Measurements from ENCODE around the gene BACH2. TPM values are rescaled to one million over a fixed set of nuclear protein-coding genes. Genes with fewer than 3 reads are reported as not detected.

BACH2 gene
- total RNA-seq, 1 donor, result 3.6 TPM

DNA sequence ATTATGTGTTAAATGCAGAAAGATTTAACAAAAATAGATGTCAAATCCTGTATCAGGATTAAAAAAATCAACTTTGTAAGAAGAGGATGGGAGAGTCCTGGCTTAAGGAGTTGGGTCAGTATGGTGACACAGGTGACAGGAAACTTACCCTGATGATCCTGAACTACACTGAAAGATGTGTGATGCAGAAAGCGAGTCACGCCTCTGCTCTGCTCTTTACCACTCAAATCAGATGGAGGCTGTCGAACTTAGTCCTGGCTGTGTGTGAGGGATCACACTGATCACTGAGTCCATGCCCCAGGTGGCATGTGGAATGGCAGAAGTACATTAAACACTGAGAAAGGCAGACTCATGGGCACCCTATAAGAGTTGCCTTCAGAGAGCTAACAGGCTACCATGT is 309.5 kb downstream of the BACH2 start:
- Histone ChIP-seq H3K4me3 (ENCODE audit: insufficient read depth, low read length) (peak overlapping the region; percentile 29), H3K4me2 (ENCODE audit: insufficient read depth, low read length) (peak overlapping the region; percentile 83), H3K27me3 (ENCODE audit: insufficient read depth, low read length) (no peaks in the 10 kb centered on the region), H3K36me3 (ENCODE audit: insufficient read depth, low read length) (no peaks in the 10 kb centered on the region), H2AFZ (ENCODE audit: low read length) (no peak overlapping the region), H3K4me1 (ENCODE audit: insufficient read depth, low read length) (peaks cover 52% of the 10 kb centered on the region), H3K79me2 (ENCODE audit: insufficient read depth, low read length) (no peaks in the 10 kb centered on the region), H3K27ac (ENCODE audit: low read depth, low read length) (peak overlapping the region; percentile 99), H3K9me3 (ENCODE audit: low read depth, low read length) (no peaks in the 10 kb centered on the region), H4K20me1 (ENCODE audit: insufficient read depth, low read length) (no peaks in the 10 kb centered on the region)
- TF ChIP-seq, protein P1, sequence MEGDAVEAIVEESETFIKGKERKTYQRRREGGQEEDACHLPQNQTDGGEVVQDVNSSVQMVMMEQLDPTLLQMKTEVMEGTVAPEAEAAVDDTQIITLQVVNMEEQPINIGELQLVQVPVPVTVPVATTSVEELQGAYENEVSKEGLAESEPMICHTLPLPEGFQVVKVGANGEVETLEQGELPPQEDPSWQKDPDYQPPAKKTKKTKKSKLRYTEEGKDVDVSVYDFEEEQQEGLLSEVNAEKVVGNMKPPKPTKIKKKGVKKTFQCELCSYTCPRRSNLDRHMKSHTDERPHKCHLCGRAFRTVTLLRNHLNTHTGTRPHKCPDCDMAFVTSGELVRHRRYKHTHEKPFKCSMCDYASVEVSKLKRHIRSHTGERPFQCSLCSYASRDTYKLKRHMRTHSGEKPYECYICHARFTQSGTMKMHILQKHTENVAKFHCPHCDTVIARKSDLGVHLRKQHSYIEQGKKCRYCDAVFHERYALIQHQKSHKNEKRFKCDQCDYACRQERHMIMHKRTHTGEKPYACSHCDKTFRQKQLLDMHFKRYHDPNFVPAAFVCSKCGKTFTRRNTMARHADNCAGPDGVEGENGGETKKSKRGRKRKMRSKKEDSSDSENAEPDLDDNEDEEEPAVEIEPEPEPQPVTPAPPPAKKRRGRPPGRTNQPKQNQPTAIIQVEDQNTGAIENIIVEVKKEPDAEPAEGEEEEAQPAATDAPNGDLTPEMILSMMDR (IDR thresholded peaks at IDR 0.05; ENCODE audit: extremely low read depth, low read depth, low read length), result no peak
- DNase-seq (ENCODE audit: insufficient read length, low spot score, missing footprints), result no peak

DNA sequence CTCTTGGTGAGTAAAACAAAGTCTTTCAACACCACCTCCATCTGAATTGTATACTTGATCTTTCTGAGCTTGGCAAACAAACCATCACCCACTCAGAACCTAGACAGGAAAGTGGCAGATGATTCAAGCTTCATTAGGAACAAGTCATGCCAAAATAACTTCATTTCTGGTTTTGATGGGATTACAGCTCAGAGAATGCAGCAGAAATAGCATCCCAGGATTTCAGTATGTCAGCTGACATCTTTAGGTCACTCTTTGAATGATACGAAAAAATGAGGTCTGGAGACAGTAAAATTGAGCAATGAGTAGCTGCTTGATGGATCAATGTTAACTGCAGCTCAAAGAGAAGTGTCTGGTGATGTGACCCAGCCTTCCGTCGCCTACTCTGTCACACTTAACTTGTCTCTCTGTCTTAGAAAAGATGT is 310.0 kb downstream of the BACH2 start:
- Histone ChIP-seq H3K4me3 (ENCODE audit: insufficient read depth, low read length) (peak overlapping the region; percentile 29), H2AFZ (ENCODE audit: low read length) (no peak overlapping the region)

DNA sequence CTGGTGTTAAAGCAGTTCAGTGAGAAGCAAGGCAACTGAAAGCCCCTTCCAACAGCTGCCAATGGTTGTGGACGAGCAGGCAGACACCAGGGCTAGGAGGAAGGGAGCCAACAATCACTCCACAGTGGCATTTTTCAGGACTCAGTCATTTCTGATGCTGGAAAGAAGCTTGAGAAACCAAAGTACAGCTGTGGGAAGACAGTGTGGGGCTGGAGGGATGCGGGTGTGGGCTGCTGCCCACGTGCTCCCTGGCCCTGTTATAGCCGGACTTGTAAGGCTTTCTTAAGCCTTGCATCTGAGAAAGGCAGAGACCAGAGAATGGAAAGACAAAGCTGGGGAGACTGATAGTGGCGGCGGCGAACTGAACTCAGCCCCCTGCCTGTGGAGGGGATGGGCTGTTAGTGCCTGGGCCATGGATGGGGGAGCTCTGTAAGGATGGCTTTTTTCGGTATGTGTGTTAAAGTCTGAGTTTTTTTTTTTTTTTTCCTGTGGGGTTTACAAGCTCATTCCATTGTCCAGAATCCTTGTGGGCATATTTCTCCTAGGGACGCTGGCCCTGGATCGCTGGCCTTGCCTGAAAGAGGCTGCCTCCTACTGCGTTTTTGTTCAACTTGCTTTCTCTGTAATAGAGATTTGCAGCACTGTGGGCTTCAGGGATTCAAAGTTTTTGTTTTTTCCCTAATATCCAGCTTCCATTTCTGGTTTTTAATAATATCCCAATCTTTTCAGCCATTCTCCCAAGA is 310.7 kb downstream of the BACH2 start:
- Histone ChIP-seq H2AFZ (ENCODE audit: low read length) (peak overlapping the region; percentile 64), H3K4me2 (ENCODE audit: insufficient read depth, low read length) (peak overlapping the region; percentile 83), H3K4me3 (ENCODE audit: insufficient read depth, low read length) (peak overlapping the region; percentile 52), H3K79me2 (ENCODE audit: insufficient read depth, low read length) (no peaks in the 10 kb centered on the region), H3K27me3 (ENCODE audit: insufficient read depth, low read length) (no peaks in the 10 kb centered on the region), H3K36me3 (ENCODE audit: insufficient read depth, low read length) (no peaks in the 10 kb centered on the region), H3K9me3 (ENCODE audit: low read depth, low read length) (no peaks in the 10 kb centered on the region), H3K27ac (ENCODE audit: low read depth, low read length) (peak overlapping the region; percentile 99), H4K20me1 (ENCODE audit: insufficient read depth, low read length) (no peaks in the 10 kb centered on the region), H3K4me1 (ENCODE audit: insufficient read depth, low read length) (peaks cover 52% of the 10 kb centered on the region)
- TF ChIP-seq, protein P1 (IDR thresholded peaks at IDR 0.05; ENCODE audit: extremely low read depth, low read depth, low read length), result no peak
- peak; percentile 89 for DNase-seq (ENCODE audit: insufficient read length, low spot score, missing footprints)

More for the DNA sequence above, 310.0 kb downstream of the BACH2 start:
- Histone ChIP-seq H3K27me3 (ENCODE audit: insufficient read depth, low read length) (no peaks in the 10 kb centered on the region), H4K20me1 (ENCODE audit: insufficient read depth, low read length) (no peaks in the 10 kb centered on the region), H3K9me3 (ENCODE audit: low read depth, low read length) (no peaks in the 10 kb centered on the region), H3K79me2 (ENCODE audit: insufficient read depth, low read length) (no peaks in the 10 kb centered on the region), H3K4me1 (ENCODE audit: insufficient read depth, low read length) (peaks cover 52% of the 10 kb centered on the region), H3K4me2 (ENCODE audit: insufficient read depth, low read length) (peak overlapping the region; percentile 83), H3K27ac (ENCODE audit: low read depth, low read length) (peak overlapping the region; percentile 99), H3K36me3 (ENCODE audit: insufficient read depth, low read length) (no peaks in the 10 kb centered on the region)
- TF ChIP-seq, protein P1 (IDR thresholded peaks at IDR 0.05; ENCODE audit: extremely low read depth, low read depth, low read length), result no peak
- no peak for DNase-seq (ENCODE audit: insufficient read length, low spot score, missing footprints)

DNA sequence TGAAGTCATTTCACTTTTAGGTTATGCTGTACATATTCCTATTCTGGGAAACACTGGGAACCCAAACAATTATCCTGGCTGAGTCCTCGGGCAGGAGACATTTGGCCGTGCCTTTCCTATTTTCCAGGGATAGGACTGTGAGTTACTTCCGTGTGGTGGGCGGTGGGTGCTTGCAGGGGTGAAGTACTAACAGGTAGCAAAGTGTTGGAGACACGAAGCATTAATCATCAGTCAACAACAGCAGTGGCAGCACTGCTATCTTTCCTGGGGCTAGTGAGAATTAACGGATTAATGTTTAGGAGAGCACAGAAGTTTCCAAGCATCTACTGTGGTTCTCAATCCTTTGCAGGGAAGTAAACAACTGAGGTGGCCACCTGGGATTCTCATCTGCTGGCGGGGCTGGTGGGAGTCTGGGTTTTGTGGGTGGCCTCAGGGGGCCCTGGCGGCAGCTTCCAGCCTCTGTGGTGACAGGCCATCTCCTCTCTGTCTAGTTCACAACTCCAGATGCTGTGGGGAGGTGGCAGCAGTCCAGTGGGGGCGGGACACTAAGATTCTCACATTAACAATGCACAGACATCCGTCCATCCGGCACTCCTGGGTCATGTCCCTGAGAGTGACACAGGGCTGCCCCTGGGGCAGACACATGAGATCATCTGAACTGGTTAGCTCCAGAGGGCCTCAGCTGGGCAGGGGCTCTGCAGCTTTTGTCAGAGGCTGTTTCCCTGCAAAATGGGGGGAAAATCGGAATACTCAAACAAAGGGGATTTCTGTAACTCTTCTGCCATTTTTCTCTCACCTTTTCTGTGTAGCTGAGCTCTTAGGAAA is 311.5 kb downstream of the BACH2 start:
- peak overlapping the region; percentile 83 for H3K4me2 ChIP-seq (ENCODE audit: insufficient read depth, low read length)
- no peaks in the 10 kb centered on the region for H3K36me3 ChIP-seq (ENCODE audit: insufficient read depth, low read length)
- peaks cover 50% of the 10 kb centered on the region for H3K4me1 ChIP-seq (ENCODE audit: insufficient read depth, low read length)
- H3K27me3 ChIP-seq (ENCODE audit: insufficient read depth, low read length), result no peaks in the 10 kb centered on the region
- no peaks in the 10 kb centered on the region for H4K20me1 ChIP-seq (ENCODE audit: insufficient read depth, low read length)
- H3K4me3 ChIP-seq (ENCODE audit: insufficient read depth, low read length), result peak overlapping the region; percentile 52
- H3K9me3 ChIP-seq (ENCODE audit: low read depth, low read length), result no peaks in the 10 kb centered on the region
- peak overlapping the region; percentile 64 for H2AFZ ChIP-seq (ENCODE audit: low read length)
- peak; percentile 65 for DNase-seq (ENCODE audit: insufficient read length, low spot score, missing footprints)
- peak overlapping the region; percentile 99 for H3K27ac ChIP-seq (ENCODE audit: low read depth, low read length)
- no peaks in the 10 kb centered on the region for H3K79me2 ChIP-seq (ENCODE audit: insufficient read depth, low read length)
- TF ChIP-seq, protein P1 (IDR thresholded peaks at IDR 0.05; ENCODE audit: extremely low read depth, low read depth, low read length), result no peak
